OCI-LY3 (cell line): Measurements from ENCODE around the gene PXDN.

Experiments used
- EZH2phosphoT487 ChIP-seq: fragments of 200-600 bp; shearing (Covaris generic); IDR thresholded peaks from 2 replicates; pipeline ENCODE4 v1.6.1; 2018; ENCODE audit warnings: antibody characterized with exemption, mixed run types, low read depth
- TF ChIP-seq, protein P1 (sequence below): fragments of 200-600, 300-600 bp; sonication (generic); IDR thresholded peaks from 2 replicates; pipeline ENCODE4 v1.5.1; 2014; ENCODE audit warnings: antibody characterized with exemption, low read length, low read depth

DNA sequence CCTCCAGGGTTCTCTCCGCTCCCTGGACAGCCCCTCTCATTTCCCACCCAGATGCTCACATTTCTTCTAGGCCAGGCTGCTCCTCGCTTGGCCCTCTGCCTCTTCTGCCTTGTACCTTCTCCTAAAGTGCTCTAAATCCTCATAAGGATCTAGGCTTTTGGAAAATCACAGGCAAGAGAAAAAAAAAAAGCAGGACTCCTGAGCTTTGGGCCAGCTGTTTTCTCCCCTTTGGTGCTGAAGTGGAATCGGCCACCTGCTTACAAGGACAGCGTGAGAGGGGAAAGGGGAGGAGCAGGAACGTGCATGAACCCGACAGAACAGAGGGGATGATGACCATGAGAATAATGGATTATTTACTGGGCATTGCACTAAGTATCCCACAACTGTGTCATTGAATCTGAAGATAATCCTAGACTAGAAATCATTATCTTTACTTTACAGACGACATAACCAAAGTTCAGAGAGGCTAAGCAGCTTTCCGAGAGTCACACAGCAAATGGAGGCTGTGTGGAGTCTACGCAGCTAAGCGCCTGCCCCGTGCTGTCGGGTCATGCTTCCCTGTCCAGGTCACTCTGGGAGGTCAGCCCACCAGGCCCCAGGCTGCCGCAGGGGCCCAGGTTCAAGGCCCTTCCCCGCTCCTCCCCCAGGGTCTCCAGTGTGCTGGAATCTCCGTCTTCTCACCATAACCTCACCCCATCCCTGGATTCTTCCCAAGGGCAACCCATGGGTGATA is 141.9 kb downstream of the PXDN start:
- TF ChIP-seq, protein P1, sequence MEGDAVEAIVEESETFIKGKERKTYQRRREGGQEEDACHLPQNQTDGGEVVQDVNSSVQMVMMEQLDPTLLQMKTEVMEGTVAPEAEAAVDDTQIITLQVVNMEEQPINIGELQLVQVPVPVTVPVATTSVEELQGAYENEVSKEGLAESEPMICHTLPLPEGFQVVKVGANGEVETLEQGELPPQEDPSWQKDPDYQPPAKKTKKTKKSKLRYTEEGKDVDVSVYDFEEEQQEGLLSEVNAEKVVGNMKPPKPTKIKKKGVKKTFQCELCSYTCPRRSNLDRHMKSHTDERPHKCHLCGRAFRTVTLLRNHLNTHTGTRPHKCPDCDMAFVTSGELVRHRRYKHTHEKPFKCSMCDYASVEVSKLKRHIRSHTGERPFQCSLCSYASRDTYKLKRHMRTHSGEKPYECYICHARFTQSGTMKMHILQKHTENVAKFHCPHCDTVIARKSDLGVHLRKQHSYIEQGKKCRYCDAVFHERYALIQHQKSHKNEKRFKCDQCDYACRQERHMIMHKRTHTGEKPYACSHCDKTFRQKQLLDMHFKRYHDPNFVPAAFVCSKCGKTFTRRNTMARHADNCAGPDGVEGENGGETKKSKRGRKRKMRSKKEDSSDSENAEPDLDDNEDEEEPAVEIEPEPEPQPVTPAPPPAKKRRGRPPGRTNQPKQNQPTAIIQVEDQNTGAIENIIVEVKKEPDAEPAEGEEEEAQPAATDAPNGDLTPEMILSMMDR = no peak
- no peak for TF ChIP-seq EZH2phosphoT487
